Endothelial cell (in vitro differentiated cells): ENCODE measurements around the gene MACC1. TPM values are rescaled to one million over a fixed set of nuclear protein-coding genes. Genes with fewer than 3 reads are reported as not detected.
"Not testable (repeated sequence)": the region's sequence is repeated elsewhere in the genome, so short reads cannot be mapped to it uniquely, and the experiment has no call there.

Source experiments
- DNase-seq: peaks from one replicate; pipeline ENCODE4 v3.0.0; 2021; ENCODE audit warnings: low spot score
- H3K27ac Mint-ChIP-seq: one replicate; pipeline ENCODE4 v1.8.0; 2021; ENCODE audit warnings: mixed read lengths, inconsistent platforms; ENCODE audit not compliant: unreplicated experiment
- H3K27me3 Mint-ChIP-seq: one replicate; pipeline ENCODE4 v1.8.0; 2021; ENCODE audit warnings: mild to moderate bottlenecking, moderate library complexity, mixed read lengths, inconsistent platforms; ENCODE audit not compliant: unreplicated experiment
- H3K36me3 Mint-ChIP-seq: one replicate; pipeline ENCODE4 v1.8.0; 2021; ENCODE audit warnings: mild to moderate bottlenecking, low read depth, mixed read lengths, inconsistent platforms; ENCODE audit not compliant: unreplicated experiment
- H3K4me1 Mint-ChIP-seq: one replicate; pipeline ENCODE4 v1.8.0; 2021; ENCODE audit warnings: mild to moderate bottlenecking, mixed read lengths, inconsistent platforms; ENCODE audit not compliant: unreplicated experiment
- H3K4me3 Mint-ChIP-seq: one replicate; pipeline ENCODE4 v1.8.0; 2021; ENCODE audit warnings: mild to moderate bottlenecking, mixed read lengths, inconsistent platforms; ENCODE audit not compliant: unreplicated experiment
- H3K9me3 Mint-ChIP-seq: one replicate; pipeline ENCODE4 v1.8.0; 2021; ENCODE audit warnings: mixed read lengths, inconsistent platforms; ENCODE audit not compliant: unreplicated experiment
- CTCF ChIP-seq: fragments of 200-600 bp; sonication (generic); IDR thresholded peaks from one replicate; pipeline ENCODE4 v1.5.0; 2021; ENCODE audit warnings: antibody characterized with exemption; ENCODE audit not compliant: unreplicated experiment
- total RNA-seq: library from RNA; stranded (reverse); fragmentation: NEBNext Ultra II Directional; extraction: Animal tissue kit (Norgen Biotek cat#: 25700); gene quantifications from one replicate; pipeline ENCODE4 v1.2.1, GENCODE V29; 2021; ENCODE audit not compliant: unreplicated experiment

MACC1 gene
- total RNA-seq, 1 donor from 2014 or later: 0.69 TPM

DNA sequence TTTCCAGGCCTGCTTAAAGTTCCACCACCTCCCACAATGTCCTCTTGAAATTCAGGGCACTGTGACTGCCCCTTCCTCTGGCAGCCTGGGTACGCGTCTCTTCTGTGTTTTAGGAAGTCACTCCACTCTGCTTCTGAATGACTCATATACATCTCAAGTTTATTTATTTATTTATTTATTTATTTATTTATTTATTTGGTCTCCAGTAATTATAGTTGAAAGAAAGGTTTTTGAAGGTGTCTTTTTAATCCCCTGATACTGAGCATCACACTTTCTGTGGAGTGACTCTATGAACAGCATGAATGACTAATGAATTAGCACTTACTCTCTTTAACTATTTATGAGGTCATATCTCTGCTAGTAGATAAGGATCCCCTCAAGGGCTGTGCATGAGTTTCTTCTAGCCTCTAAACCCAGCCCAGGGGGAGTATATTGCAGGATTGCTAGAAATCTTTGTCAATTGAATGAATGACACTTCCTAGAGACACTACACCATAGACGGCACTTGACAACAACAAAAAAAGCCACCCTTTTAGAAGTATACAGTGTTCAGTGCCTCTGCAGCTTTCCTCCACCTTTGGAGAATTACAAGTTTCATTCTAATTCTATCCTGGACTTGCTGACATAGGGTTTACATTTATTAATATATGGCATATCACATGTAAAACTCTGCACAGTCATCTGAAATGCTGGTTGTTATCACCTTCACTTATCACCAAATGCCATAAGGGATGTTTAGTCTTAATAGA, 2.1 kb downstream of the MACC1 start:
- DNase-seq: no peak
- Mint-ChIP-seq H3K4me1 (peaks cover 9% of the 10 kb centered on the region), H3K4me3 (no peak overlapping the region), H3K36me3 (no peaks in the 10 kb centered on the region), H3K27me3 (no peaks in the 10 kb centered on the region), H3K27ac (no peak overlapping the region), H3K9me3 (no peaks in the 10 kb centered on the region)
- TF ChIP-seq CTCF: no peak

DNA sequence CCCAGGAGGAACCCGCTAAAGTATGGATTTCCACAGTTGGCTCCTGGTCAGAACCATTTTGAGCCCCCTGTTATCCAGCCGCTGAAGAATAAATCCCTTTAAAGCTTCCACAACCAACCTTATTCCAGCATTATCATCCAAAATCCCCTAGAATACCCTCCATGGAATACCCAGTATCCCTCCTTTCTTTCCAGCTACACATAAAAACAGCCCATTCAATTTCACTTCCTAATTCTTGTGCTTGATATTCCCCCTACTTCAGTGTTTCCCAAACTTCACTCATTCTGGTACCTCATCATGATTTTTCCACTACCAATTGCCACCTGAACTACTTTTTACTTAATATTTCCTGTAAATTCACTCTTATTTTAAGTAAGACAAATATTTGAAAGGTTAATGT, 3.1 kb downstream of the MACC1 start:
- H3K27me3 Mint-ChIP-seq: no peaks in the 10 kb centered on the region
- peaks cover 2% of the 10 kb centered on the region for H3K4me1 Mint-ChIP-seq
- no peak overlapping the region for H3K27ac Mint-ChIP-seq
- no peak for DNase-seq
- H3K4me3 Mint-ChIP-seq: no peak overlapping the region
- H3K9me3 Mint-ChIP-seq: no peaks in the 10 kb centered on the region
- H3K36me3 Mint-ChIP-seq: no peaks in the 10 kb centered on the region
- no peak for TF ChIP-seq CTCF

GRCh38 chr7:20213378-20213777, 3.8 kb downstream of the MACC1 start:
- TF ChIP-seq CTCF: no peak
- Mint-ChIP-seq H3K27me3 (no peaks in the 10 kb centered on the region), H3K9me3 (peaks cover 2% of the 10 kb centered on the region), H3K4me1 (peaks cover 2% of the 10 kb centered on the region), H3K36me3 (peaks cover 3% of the 10 kb centered on the region), H3K4me3 (no peak overlapping the region), H3K27ac (no peak overlapping the region)
- no peak for DNase-seq

- Mint-ChIP-seq H3K4me1 (peaks cover 2% of the 10 kb centered on the region), H3K36me3 (peaks cover 8% of the 10 kb centered on the region), H3K27ac (no peak overlapping the region), H3K4me3 (no peak overlapping the region), H3K9me3 (peaks cover 7% of the 10 kb centered on the region), H3K27me3 (no peaks in the 10 kb centered on the region)
- no peak for DNase-seq
- TF ChIP-seq CTCF: no peak
Observed at GRCh38 chr7:20211376-20211775, 5.8 kb downstream of the MACC1 start.

- Mint-ChIP-seq H3K9me3 (peaks cover 7% of the 10 kb centered on the region), H3K36me3 (peaks cover 8% of the 10 kb centered on the region), H3K27ac (no peak overlapping the region), H3K4me1 (no peaks in the 10 kb centered on the region), H3K4me3 (no peak overlapping the region), H3K27me3 (no peaks in the 10 kb centered on the region)
- DNase-seq: no peak
- TF ChIP-seq CTCF: no peak
Observed at GRCh38 chr7:20208651-20209307, 8.4 kb downstream of the MACC1 start.

DNA sequence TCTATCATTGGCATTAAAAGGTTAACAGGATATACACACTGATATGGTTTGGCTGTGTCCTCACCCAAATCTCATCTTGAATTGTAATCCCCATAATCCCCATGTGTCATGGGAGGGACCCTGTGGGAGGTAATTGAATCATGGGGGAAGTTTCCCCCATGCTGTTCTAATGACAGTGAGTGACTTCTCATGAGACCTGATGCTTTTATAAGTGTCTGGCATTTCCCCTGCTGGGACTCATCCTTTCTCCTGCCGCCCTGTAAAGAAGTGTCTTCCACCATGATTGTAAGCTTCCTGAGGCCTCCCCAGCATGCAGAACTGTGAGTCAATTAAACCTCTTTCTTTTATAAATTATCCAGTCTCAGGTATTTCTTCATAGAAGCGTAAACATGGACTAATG, 9.4 kb downstream of the MACC1 start:
- not testable (repeated sequence) for H3K36me3 Mint-ChIP-seq, H3K9me3 Mint-ChIP-seq, DNase-seq, H3K27me3 Mint-ChIP-seq, H3K27ac Mint-ChIP-seq, H3K4me3 Mint-ChIP-seq, H3K4me1 Mint-ChIP-seq
